GM18508 (cell line): ENCODE data around the gene SLC2A13.
"Not testable (repeated sequence)": the region's sequence is repeated elsewhere in the genome, so short reads cannot be mapped to it uniquely, and the experiment has no call there.

ENCODE experiments used
- ATAC-seq: cut with Tn5 transposase; IDR thresholded peaks from one replicate; pipeline ENCODE4 v1.9.1; 2021; ENCODE audit warnings: moderate number of reproducible peaks; ENCODE audit not compliant: insufficient read depth, unreplicated experiment

Gene SLC2A13

GRCh38 chr12:40106202-40106533 lies 287 bp upstream of the SLC2A13 start:
- no peak for ATAC-seq

DNA sequence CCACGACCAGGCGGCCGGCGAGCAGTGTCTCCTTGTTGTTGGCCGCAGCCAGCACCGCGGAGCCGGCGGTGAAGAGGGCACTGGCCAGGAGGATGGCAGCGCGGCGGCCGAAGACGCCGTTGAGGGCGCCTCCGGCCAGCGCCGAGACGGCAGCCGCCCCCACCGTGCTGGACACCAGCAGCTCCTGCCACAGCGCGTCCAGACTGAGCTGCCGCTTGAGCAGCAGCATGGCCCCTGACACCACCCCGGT lies 691 bp downstream of the SLC2A13 start:
- peak; percentile 22 for ATAC-seq

- ATAC-seq, result no peak
Measured at GRCh38 chr12:40104461-40105264, 1.2 kb downstream of the SLC2A13 start.

- no peak for ATAC-seq
Measured at GRCh38 chr12:40103043-40103442, 2.8 kb downstream of the SLC2A13 start.

DNA sequence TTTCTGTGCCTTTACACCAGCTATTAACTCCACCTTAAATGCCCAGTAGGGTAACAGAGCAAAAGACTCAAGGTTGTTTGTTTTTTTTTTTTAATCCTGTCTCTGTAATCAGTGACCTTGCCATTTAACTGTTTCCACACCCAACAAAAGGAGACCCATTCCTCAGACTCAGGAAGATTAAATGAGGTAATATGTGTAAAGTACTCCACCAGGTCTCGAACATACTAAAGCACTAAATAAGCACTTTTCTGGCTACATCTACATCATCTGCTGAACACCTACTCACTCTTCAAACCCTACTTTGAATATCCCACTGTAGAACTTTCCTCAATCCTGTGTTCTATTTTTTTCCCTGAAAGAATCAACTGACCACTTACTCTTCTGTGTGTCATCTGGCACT lies 4.1 kb downstream of the SLC2A13 start:
- ATAC-seq, result no peak

DNA sequence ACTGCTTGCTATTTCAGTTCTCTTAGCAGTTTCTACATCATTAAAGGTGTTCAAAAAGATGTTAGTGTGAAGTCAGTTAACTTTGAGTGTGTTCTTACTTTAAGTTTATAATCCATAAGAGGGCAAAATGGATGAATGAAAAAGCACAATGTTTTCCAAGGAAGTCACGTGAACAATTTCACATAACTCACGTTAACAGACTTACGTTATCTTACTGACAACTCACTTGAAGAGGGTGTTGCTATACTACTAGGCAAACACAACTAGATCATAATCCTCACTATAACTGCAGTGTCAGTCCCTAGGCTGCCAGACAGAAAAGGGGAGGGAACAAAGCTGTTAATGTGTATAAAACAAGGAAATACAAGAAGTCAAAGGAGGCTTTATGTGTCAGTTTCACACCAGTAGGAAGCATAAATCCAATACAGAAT lies 6.4 kb downstream of the SLC2A13 start:
- no peak for ATAC-seq

GRCh38 chr12:40098406-40099145 lies 7.3 kb downstream of the SLC2A13 start:
- no peak for ATAC-seq

DNA sequence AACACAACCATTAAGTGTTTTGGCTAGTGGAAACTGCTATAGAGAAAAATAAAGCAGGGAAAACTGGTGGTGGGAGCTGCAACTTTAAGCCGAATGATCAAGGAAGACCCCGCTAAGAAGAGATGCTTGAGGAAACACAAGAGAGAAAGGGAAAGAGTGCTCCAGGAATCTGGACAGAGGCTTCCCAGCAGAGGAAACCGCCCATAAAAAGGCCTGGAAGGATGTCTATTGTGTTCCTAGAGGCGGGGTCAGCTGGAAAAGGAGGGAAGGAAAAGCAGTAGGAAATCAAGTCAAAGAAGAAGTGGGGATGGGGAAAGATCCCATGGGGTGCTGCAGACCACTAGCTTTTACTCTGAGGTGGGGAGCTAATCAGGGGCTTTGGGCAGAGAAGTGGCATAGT lies 12.4 kb downstream of the SLC2A13 start:
- ATAC-seq, result no peak

DNA sequence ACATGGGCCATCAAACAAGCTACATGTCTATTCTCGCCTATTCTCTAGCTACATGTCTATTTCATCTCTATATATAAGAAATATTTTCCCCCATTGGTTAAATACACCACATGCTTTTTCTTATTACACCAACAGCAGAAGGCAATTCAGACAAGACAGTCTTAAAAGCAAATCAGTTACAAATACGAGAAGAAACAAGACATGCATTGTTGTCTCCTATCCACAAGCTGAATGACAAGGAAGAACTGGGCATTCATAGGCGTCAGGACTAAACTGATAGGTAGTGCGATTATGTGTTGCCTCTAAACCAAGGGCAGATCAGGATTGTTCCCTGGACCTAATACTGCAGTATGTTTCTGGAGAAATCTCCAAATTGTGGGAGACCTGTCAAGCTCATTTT lies 19.4 kb downstream of the SLC2A13 start:
- ATAC-seq, result no peak

GRCh38 chr12:40078266-40078665 lies 27.6 kb downstream of the SLC2A13 start:
- ATAC-seq, result no peak

GRCh38 chr12:40075458-40075857 lies 30.4 kb downstream of the SLC2A13 start:
- no peak for ATAC-seq

DNA sequence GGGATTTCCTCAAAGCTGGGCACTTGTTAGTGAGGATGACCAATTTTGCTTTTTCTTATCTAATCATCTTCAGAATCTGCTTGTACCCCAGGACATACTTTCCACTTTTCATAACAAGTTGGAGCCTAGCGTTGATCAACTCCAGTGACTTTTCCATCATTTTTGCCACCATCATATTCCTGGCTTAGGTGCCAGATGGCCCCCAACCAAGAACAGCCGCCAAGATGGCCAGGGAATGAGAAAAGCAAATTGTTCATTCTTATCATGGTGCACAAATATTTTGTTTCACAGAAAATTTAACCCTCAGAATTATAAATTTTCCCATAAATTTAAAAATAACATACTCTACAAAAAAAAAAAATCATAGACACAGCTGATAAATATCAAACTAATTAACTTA lies 37.5 kb downstream of the SLC2A13 start:
- no peak for ATAC-seq

GRCh38 chr12:40065636-40066035 lies 40.2 kb downstream of the SLC2A13 start:
- ATAC-seq, result no peak

DNA sequence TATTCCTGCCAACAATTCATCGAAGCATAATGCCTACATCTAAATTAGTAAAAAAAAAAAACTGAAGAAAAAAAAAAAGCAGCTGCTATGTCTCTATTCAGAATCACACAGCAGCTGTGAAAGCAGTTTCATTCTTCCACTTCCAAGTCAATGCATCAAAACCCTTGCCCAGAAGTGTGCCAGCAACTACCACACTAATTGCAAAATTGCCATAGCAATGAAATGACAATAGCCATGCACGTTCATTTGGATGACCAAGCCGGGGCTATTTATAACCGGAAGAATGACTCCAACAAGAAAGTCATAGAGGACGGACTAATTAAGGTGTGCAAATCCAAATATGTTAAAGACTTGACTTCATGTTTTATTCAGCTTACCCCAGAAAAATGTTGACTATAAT lies 42.5 kb downstream of the SLC2A13 start:
- ATAC-seq, result no peak

DNA sequence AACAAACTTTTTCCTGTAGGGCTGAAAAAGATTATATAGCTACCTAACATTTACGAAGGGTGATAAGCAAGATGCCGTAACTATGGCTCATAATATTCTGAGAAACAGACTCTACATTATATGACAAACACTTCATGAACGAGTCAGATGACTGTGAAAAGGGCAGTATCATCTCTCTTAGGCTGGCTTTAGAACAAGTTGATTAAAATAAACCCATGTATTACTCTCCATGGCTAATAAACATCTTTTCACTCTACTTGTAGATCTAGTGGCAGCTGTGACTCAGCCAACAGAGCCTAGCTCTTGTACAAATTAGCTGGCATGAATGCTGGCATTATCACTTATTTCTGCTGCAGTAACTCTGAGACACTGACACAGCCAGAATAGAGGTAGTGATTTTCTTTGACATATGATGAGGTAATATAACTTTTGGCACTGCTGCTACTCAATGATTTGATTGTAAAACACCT lies 47.1 kb downstream of the SLC2A13 start:
- ATAC-seq, result no peak

DNA sequence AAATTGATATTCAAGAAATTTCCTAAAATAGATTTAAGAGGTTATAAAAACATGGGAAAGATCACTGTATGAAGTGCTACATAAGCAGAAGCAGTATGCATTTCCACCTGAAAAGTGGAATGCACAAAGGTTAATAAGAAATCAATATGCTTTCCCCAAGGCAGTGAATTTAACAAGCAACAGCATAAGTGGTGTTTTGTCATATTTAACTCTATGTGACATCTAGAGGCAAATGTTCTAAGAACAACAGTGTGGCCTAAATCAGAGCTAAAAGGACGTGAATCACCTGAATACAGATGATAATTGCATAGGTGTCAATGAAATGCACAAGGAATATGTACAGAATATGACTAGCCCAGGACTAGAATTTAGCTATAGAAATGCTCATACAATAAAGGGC lies 49.5 kb downstream of the SLC2A13 start:
- ATAC-seq, result no peak

DNA sequence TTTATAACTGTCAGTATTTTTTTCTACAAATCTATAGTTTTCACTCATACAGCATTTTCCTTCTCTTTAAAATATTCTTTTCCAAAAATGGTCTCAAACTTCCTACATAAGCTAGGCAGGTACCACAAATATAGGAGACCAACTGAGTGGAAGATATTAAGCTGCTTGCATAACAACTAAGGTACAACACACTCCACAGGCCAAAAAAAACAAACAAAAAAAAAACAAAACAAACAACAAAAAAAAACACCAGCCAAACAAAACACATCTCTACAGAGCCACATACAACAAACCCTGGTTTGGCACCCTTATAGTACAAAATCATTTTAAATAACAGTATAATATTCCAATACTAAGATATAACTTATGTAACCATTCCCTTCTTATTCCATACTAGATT lies 50.1 kb downstream of the SLC2A13 start:
- ATAC-seq, result no peak

GRCh38 chr12:40055228-40055579 lies 50.7 kb downstream of the SLC2A13 start:
- ATAC-seq, result no peak

DNA sequence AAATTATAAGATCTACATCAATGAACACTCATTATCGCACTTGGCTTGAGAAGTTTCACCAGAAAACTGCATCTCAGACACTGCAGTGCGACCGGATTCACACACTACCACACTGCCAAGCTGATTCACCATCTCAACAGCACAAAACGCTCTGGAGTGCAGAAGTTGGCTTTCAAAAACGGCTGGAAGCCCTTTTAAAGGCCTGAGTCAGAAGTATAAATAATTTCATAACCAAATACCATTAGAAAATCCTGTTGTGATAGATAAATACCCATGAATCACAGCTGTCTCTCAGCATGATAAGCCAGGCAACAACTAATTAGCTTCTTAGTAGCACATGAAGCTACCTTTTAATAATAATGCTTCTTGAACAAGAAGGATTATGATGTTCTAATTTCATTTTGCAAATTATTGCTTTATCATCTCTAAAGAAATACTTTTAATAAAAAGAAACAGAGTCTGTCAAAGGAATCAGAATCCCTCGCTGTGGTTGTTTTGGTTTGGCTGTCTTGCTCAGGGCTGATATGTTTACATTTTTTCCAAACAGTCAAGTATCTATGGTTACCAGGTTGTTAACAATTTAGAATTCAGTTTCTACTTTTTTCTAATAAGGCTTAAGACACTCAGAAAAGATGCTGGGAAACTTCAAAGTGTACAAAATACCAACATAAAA lies 51.2 kb downstream of the SLC2A13 start:
- ATAC-seq, result no peak

DNA sequence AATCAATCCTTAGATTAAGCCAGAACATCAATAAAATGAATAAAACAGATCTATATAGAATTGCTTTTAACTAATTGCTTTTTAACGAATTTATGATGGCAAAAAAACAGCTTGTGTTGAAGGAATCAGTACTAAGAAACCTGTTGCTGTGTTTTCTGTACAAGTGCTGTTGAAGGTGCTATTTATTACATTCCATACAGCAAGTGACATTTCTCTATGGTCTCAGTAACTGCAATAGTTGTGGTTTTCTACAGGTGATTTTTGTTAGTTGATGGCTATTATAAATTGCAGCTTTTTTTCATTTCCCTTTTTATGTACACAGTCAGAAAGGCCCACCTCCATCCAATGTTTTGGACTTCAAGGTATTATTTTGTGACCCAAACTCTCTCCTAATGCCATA lies 56.6 kb downstream of the SLC2A13 start:
- no peak for ATAC-seq

- ATAC-seq, result not testable (repeated sequence)
Measured at GRCh38 chr12:40047002-40047401, 58.9 kb downstream of the SLC2A13 start.

- no peak for ATAC-seq
Measured at GRCh38 chr12:40045656-40046055, 60.2 kb downstream of the SLC2A13 start.
